PC-9 (cell line): ENCODE measurements around the gene PCLO.

ENCODE experiments used
- CTCF ChIP-seq: fragments of 200-600 bp; sonication (generic); conservative IDR thresholded peaks from 2 replicates; pipeline ENCODE4 v1.6.1; 2017; ENCODE audit warnings: mixed run types, antibody characterized with exemption, mild to moderate bottlenecking, moderate library complexity
- EZH2 ChIP-seq: fragments of 200-600 bp; sonication (generic); IDR thresholded peaks from 2 replicates; pipeline ENCODE4 v1.8.0; 2017; ENCODE audit warnings: antibody characterized with exemption, low read depth

DNA sequence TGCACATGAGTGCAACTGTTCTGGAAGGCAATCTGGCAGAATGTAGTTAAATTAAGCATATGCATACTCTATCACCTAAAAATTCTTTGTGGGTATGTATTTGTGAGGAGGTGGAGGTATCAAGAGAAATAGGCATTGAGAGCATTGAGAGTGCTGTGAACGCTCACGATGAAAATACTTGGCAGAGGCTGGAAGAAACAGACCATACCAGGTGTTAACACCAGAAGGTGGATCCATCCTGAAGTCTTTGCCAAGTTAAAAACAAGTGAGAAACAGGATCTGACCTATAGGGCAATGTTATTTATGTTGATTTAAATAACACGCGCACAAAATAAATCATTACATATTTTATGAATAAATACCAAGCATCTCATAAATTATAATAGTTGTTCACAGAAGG lies 311.6 kb downstream of the PCLO start:
- TF ChIP-seq CTCF (no peak), EZH2 (no peak)
